ENCODE data around the gene SLC35F1. TPM values are rescaled to one million over a fixed set of nuclear protein-coding genes. Genes with fewer than 3 reads are reported as not detected.

Gene SLC35F1
- total RNA-seq, 4 donors from 2014 or later = 0.17 to 1.5 (median 1.3) TPM

DNA sequence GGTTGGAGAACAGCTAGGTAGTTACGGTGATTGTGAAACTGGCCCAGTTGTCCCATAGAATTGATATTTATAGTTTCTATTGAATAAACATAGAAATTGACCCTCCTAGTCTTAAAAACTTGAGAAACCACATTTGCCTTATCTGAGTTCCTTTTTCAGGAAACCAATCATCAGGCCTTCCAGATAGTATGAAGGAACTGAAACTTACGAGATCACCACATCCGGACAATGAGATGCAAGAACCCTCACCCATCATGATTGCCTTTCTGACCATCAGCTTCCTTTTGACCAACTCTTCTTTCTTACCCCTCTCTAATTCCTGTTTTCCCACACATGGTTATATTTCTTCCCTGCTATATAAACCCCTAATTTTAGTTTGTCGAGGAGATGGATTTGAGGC lies 21.8 kb downstream of the SLC35F1 start:
- TF ChIP-seq, protein P1, sequence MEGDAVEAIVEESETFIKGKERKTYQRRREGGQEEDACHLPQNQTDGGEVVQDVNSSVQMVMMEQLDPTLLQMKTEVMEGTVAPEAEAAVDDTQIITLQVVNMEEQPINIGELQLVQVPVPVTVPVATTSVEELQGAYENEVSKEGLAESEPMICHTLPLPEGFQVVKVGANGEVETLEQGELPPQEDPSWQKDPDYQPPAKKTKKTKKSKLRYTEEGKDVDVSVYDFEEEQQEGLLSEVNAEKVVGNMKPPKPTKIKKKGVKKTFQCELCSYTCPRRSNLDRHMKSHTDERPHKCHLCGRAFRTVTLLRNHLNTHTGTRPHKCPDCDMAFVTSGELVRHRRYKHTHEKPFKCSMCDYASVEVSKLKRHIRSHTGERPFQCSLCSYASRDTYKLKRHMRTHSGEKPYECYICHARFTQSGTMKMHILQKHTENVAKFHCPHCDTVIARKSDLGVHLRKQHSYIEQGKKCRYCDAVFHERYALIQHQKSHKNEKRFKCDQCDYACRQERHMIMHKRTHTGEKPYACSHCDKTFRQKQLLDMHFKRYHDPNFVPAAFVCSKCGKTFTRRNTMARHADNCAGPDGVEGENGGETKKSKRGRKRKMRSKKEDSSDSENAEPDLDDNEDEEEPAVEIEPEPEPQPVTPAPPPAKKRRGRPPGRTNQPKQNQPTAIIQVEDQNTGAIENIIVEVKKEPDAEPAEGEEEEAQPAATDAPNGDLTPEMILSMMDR (IDR thresholded peaks at IDR 0.05; ENCODE audit: low read depth) = no peak

DNA sequence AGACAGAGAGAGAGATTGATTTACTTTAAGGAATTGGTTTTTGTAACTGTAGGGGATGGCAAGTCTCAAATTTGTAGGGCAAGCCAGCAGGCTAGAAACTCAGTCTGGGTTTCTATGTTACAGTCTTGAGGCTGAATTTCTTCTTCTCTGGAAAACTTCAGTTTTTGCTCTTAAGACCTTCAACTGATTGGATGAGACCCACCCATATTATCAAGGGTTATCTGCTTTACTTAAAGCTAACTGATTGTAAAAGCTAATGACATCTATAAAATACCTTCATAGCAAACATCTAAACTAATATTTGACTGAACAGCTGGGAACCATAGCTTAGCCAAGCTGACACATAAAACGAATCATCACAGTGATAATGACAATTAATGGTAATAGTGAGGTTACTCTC lies 22.4 kb downstream of the SLC35F1 start:
- TF ChIP-seq, protein P1 (IDR thresholded peaks at IDR 0.05; ENCODE audit: low read depth) = no peak

DNA sequence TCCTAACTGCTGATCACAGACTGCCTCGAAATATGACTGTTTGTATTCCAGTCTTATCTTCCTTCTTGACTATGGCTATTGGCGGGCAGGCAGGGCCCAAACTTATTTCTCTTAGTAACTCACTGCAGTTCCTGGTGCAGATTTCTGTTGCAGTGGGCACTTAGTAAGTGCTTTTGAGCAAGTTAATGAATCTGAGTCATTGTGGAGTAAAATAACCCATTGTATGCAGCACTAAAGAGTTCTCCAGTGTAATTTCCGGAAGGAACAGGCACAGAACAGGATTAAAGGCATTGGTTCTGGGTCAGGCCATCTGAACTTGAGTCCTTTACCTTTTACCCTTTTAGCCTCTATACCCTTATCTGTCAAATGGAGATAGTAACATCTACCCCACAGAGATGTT lies 23.6 kb downstream of the SLC35F1 start:
- TF ChIP-seq, protein P1 (IDR thresholded peaks at IDR 0.05; ENCODE audit: low read depth) = no peak

DNA sequence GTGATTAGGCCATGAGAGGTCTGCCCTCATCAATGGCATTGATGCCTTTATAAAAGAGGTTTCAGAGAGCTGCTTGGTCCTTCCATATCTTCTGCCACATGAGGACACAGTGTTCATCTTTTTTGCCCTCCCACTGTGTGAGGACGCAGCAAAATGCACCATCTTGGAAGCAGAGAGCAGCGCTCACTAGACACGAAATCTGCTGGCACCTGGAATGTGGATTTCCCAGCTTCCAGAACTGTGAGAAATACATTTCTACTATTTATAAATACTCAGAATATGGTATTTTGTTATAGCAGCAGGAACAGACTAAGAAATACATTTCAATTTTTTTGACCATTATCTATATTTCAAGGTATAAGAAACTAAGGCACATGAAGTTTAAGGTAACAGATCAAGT lies 24.9 kb downstream of the SLC35F1 start:
- TF ChIP-seq, protein P1 (IDR thresholded peaks at IDR 0.05; ENCODE audit: low read depth) = no peak

DNA sequence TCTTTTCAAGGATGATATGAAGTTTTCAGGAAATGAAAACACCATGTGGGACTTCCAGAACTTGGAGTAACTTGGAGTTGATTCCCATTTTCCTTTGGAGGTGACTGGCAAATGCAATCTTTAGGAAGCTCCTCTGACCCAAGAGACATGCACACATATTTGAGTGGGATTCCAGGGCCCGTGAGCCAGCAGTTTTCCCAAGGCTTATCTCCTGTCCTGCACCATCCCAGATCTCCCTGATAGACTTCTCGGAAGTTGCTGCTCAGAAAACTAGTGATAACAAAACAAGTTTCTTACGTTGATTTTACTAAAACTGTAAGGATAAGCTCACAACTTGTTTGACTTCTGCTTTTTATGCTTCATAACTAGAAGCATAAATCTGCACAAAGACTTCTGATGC lies 25.6 kb downstream of the SLC35F1 start:
- TF ChIP-seq, protein P1 (IDR thresholded peaks at IDR 0.05; ENCODE audit: low read depth) = no peak

DNA sequence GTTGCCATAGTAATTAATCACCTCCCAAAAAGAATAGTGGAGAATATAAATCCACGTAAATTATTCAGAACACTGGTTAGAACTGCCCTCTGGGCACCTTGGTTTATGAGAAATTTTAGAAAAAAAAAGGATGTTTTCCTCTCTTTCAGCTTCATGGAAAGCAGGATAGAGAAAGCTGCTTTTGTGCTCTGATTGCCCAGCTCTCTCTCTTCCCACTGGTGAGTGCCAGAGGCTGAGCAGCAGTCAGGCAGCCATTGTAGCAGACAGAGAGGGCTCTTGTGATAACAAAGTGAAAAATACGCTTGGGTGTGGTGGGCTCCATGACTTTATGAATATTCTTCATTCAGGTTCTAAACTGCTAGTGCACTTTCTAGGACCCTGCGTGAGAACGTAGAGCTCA lies 26.4 kb downstream of the SLC35F1 start:
- TF ChIP-seq, protein P1 (IDR thresholded peaks at IDR 0.05; ENCODE audit: low read depth) = no peak

DNA sequence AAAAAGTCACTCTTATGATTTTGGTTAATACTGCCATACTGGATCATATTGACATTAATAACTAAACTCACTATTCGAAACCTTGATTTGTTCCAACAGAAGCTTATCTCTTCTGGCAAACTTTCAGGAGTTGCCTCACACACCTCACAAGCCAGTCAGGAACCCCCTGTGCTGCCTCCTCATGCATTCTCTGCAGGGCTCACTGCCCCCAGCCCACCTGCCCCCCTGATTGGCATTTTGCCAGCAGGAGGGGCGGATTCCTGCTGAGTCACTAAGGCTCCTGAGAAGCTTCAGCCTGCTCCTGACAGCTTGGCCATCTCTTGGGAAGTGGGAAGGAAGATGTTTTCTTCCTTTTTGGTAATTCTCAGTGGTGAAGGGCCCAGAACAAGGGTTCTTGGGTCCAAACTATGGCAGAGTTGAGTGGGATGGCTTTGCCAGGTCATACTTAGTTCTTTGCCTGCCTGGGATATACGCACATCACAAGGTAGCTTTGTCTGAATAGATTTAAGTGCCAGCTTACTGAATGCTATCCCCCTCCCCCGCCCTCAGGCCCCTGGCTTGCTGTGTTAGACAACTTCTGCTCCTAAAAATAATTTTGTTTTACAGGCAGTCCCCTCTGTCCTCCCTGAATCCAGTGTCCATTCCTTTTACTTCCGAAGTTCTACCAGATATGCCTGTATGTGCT lies 31.4 kb downstream of the SLC35F1 start:
- TF ChIP-seq, protein P1 (IDR thresholded peaks at IDR 0.05; ENCODE audit: low read depth) = no peak
